BE2C (cell line): ENCODE results near the gene SMYD2.

Experiments used
- DNase-seq: peaks from one replicate; pipeline ENCODE4 v3.0.0-alpha.2; 2020
- H3K27me3 ChIP-seq: fragments of 250-450 bp; sonication (Bioruptor Pico); 2 replicates; pipeline ENCODE4 v1.5.1; 2020; ENCODE audit warnings: mild to moderate bottlenecking
- H3K36me3 ChIP-seq: fragments of 250-450 bp; sonication (Bioruptor Pico); 2 replicates; pipeline ENCODE4 v1.5.1; 2020; ENCODE audit warnings: mild to moderate bottlenecking
- H3K4me1 ChIP-seq: fragments of 250-450 bp; sonication (Bioruptor Pico); 2 replicates; pipeline ENCODE4 v1.5.1; 2020
- H3K4me3 ChIP-seq: 2 replicates; pipeline ENCODE4 v1.5.1; 2011; ENCODE audit warnings: low read depth, low read length
- H3K9me3 ChIP-seq: fragments of 250-450 bp; sonication (Bioruptor Pico); 2 replicates; pipeline ENCODE4 v1.5.1; 2020
- TF ChIP-seq, protein P1 (sequence below): IDR thresholded peaks from 2 replicates; pipeline ENCODE4 v1.5.1; 2012; ENCODE audit warnings: mild to moderate bottlenecking, low read depth, low read length

Gene SMYD2

DNA sequence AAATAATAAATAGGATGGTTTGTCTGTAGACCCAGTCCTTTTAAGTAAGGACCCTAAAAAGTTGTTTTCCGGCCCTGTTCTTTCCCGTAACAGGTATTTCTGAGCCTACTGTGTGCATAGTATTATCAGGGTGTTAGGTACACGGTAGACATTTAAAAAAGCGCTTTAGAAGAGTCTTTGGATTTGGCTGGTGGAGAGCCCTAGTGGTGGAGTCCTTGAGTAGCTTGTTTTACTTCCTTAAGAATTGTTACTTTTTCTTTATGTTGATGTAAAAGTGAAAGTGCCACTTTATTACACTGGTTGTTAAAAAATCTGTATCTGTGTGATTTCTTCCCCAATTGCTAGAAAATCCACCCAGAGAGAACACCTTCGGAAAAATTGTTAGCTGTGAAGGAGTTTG lies 36.8 kb downstream of the SMYD2 start:
- no peaks in the 10 kb centered on the region for H3K27me3 ChIP-seq
- no peaks in the 10 kb centered on the region for H3K9me3 ChIP-seq
- TF ChIP-seq, protein P1, sequence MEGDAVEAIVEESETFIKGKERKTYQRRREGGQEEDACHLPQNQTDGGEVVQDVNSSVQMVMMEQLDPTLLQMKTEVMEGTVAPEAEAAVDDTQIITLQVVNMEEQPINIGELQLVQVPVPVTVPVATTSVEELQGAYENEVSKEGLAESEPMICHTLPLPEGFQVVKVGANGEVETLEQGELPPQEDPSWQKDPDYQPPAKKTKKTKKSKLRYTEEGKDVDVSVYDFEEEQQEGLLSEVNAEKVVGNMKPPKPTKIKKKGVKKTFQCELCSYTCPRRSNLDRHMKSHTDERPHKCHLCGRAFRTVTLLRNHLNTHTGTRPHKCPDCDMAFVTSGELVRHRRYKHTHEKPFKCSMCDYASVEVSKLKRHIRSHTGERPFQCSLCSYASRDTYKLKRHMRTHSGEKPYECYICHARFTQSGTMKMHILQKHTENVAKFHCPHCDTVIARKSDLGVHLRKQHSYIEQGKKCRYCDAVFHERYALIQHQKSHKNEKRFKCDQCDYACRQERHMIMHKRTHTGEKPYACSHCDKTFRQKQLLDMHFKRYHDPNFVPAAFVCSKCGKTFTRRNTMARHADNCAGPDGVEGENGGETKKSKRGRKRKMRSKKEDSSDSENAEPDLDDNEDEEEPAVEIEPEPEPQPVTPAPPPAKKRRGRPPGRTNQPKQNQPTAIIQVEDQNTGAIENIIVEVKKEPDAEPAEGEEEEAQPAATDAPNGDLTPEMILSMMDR, result no peak
- H3K4me1 ChIP-seq, result no peaks in the 10 kb centered on the region
- DNase-seq, result no peak
- H3K36me3 ChIP-seq, result peaks cover 11% of the 10 kb centered on the region
- H3K4me3 ChIP-seq, result no peak overlapping the region

DNA sequence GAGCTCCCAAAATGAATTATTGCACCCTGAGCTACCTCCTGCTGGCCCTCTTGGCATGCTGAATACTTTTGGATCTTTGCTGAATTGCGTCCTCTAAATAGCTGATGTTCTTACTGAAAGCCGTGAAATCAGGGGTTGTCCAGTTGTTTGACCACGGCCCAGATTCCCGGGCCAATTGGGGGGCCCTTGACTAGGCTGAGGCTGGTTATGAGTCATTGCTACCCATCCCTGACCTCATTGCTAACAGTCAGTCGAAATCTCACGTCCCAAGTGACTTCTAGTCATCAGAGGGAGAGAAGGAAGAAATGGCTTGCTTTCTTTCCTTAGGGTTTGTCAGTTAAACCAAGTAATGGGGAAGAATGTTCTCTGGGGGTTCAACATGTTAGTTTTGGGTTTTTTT lies 37.4 kb downstream of the SMYD2 start:
- Histone ChIP-seq H3K36me3 (peaks cover 11% of the 10 kb centered on the region), H3K27me3 (no peaks in the 10 kb centered on the region), H3K4me1 (no peaks in the 10 kb centered on the region), H3K4me3 (no peak overlapping the region), H3K9me3 (no peaks in the 10 kb centered on the region)
- TF ChIP-seq, protein P1, result no peak
- no peak for DNase-seq

DNA sequence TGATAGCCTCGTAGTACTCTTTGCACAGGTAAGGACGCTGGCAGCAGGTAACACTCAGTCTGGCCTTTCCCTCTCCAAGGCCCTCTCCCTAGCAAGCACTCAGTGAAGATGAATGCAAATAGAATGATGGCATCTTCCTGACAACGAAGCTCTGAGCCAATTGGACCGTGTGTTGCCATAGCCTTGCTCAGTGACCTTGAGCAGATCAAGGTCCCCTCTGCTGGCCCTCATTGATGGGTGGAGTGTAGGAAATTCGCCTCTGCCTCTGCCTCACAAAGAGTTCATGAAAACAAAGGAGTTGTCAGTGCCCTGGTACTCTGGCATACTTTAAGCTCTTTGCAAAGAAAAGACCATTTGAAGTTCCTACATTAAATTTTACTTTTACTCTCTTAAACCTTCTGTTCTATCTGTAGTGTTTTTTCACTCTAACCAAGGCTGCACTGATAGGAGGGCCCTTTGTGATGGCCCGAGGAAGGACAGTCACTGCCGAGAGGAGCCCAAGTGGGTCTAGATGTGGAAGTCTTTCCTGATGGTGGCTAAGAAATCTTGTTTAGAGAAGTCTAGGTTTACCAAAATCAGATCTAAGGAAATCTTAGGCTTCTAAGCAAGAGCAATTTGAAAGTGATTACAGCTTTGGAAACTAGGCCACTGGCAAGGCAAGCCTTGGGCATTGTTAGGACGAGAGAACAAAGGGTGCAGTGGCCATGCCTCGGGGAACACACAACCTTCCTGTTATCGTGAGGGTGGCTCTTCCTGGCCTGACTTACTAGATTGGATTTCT lies 38.2 kb downstream of the SMYD2 start:
- Histone ChIP-seq H3K4me1 (no peaks in the 10 kb centered on the region), H3K36me3 (peaks cover 11% of the 10 kb centered on the region), H3K4me3 (no peak overlapping the region), H3K27me3 (no peaks in the 10 kb centered on the region), H3K9me3 (no peaks in the 10 kb centered on the region)
- DNase-seq, result no peak
- TF ChIP-seq, protein P1, result no peak

DNA sequence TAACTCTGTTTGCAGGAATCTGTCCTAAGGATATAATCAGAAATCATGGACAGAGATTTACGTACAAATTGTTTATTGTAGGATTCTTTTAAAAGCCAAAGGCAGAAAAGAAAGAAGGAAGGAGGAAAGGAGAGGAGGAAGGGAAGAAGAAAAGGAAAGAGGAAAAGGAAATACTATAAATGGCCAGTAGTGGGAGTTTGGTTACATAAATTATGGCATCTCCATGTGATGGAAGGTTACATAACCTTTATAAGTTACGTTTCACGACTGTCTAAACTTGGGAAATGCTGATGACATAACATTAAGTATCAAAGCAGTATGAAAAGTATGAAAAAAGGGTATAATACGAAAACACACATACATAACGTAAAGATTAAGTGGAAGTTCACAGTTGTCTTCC lies 39.0 kb downstream of the SMYD2 start:
- Histone ChIP-seq H3K9me3 (no peaks in the 10 kb centered on the region), H3K4me3 (no peak overlapping the region), H3K4me1 (no peaks in the 10 kb centered on the region), H3K36me3 (peaks cover 11% of the 10 kb centered on the region), H3K27me3 (no peaks in the 10 kb centered on the region)
- TF ChIP-seq, protein P1, result peak; percentile 38
- no peak for DNase-seq

DNA sequence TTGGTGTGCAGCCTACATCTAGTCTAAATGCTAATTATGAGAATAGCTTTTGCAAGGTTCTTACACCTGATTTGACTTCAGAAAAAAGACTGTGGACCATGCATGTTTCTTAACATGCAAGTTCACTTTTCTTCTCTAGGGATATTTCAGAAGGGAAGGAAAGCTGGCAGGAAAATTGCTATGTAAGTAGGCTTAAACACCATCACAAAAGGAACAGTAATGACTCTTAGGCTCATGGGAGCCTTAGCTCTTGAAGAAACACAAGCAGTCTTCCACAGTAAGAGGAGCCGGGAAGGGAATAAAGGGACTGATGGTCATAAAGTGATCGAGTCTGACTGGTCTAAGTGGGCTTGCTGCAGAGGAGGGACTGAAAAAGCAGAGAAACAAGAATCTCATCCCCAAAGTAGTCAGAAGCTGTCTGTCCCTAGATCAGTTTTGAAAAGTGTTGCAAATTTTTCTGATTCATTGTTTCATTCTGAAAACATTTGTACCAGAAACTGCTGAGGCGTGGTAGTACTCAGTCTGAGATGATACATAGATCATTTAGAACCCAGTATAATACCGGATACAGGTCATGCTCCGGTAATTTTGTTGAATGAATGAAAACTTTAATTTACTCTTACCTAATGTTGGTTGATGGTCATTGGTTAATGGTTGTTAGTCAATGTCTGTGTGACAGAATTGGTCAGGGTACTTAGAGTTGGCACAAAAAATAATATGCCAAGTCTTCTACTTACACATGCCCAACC lies 40.9 kb downstream of the SMYD2 start:
- DNase-seq, result no peak
- H3K4me1 ChIP-seq, result no peaks in the 10 kb centered on the region
- H3K27me3 ChIP-seq, result no peaks in the 10 kb centered on the region
- peaks cover 11% of the 10 kb centered on the region for H3K36me3 ChIP-seq
- no peak overlapping the region for H3K4me3 ChIP-seq
- no peaks in the 10 kb centered on the region for H3K9me3 ChIP-seq
- TF ChIP-seq, protein P1, result no peak
